GM12878 (cell line): ENCODE measurements around the gene SIGMAR1. TPM values are rescaled to one million over a fixed set of nuclear protein-coding genes. Genes with fewer than 3 reads are reported as not detected.

ENCODE experiments used
- ATAC-seq: fragments of 200-7000 bp; cut with Tn5 transposase; 3 replicates; pipeline ENCODE4 v1.9.1; 2020; ENCODE audit warnings: mild to moderate bottlenecking, moderate library complexity
- BruUV-seq: library from RNA; stranded (reverse); fragments of 400-500 nt; replicated peaks from 2 replicates; lab custom pipeline; 2021; lab: Mats Ljungman, UMichigan
- CTCF ChIA-PET: fragments of 300-600 bp; sonication (Branson Sonifier 250); formaldehyde crosslinking; extraction: SDS; loops from one replicate; lab custom pipeline; 2021; ENCODE audit warnings: inconsistent platforms; lab: Yijun Ruan, JAX
- POLR2A ChIA-PET: fragments of 350-600 bp; formaldehyde crosslinking; extraction: SDS; loops from one replicate; lab custom pipeline; 2021; ENCODE audit warnings: inconsistent platforms; lab: Charles Lee
- RAD21 ChIA-PET: fragments of 300-600 bp; sonication (Branson Sonifier 250); formaldehyde crosslinking; loops from one replicate; lab custom pipeline; 2023; ENCODE audit warnings: antibody characterized with exemption; ENCODE audit not compliant: unreplicated experiment; lab: Charles Lee
- SMC1A ChIA-PET: fragments of 300-600 bp; sonication (Branson Sonifier 250); formaldehyde crosslinking; loops from one replicate; lab custom pipeline; 2023; ENCODE audit not compliant: unreplicated experiment, uncharacterized antibody; lab: Charles Lee
- DNase-seq: peaks from one replicate; pipeline ENCODE4 v3.0.0-alpha.2; 2011; ENCODE audit warnings: low read depth, low spot score
- FAIRE-seq: peaks from 3 replicates; lab custom pipeline; 2011; peaks lifted over from hg19 to GRCh38; lab: Jason Lieb, UNC
- H2AFZ ChIP-seq: 2 replicates; pipeline ENCODE4 v1.6.0; 2011; ENCODE audit warnings: low read depth, low read length, control low read depth; ENCODE audit not compliant: control insufficient read depth
- H3K27ac ChIP-seq: 2 replicates; pipeline ENCODE4 v1.5.1; 2011; ENCODE audit warnings: control low read depth; ENCODE audit not compliant: control insufficient read depth, insufficient read depth
- H3K27me3 ChIP-seq, 2 experiments: replicated peaks in 1 of 2; 2 replicates each; pipeline versions ENCODE4 v1.6.0 to v1.6.1; 2011; ENCODE audit warnings: low read length in 1 of 2; ENCODE audit not compliant: control insufficient read depth in 2 of 2, insufficient read depth in 2 of 2
- H3K36me3 ChIP-seq, 2 experiments: 2 replicates each; pipeline ENCODE4 v1.5.1; 2011; ENCODE audit warnings: low read length in 1 of 2; ENCODE audit not compliant: control insufficient read depth in 2 of 2, insufficient read depth in 2 of 2
- H3K4me1 ChIP-seq: 2 replicates; pipeline ENCODE4 v1.6.1; 2011; ENCODE audit warnings: mild to moderate bottlenecking, low read length, moderate library complexity, mixed read lengths; ENCODE audit not compliant: control insufficient read depth, insufficient read depth
- H3K4me2 ChIP-seq: 2 replicates; pipeline ENCODE4 v1.6.0; 2011; ENCODE audit warnings: control low read depth; ENCODE audit not compliant: control insufficient read depth, insufficient read depth
- H3K4me3 ChIP-seq: fragments of 200-600 bp; sonication (generic); 2 replicates; pipeline ENCODE4 v1.5.1; 2016
- H3K79me2 ChIP-seq: 2 replicates; pipeline ENCODE4 v1.6.0; 2011; ENCODE audit warnings: low read length; ENCODE audit not compliant: control insufficient read depth, insufficient read depth
- H3K9ac ChIP-seq: 2 replicates; pipeline ENCODE4 v1.8.0; 2011; ENCODE audit warnings: low read length, control low read depth, mixed read lengths; ENCODE audit not compliant: control insufficient read depth, insufficient read depth
- H3K9me3 ChIP-seq: replicated peaks from 3 replicates; pipeline ENCODE4 v1.5.1; 2011; ENCODE audit warnings: mild to moderate bottlenecking, low read length; ENCODE audit not compliant: control insufficient read depth, insufficient read depth
- H4K20me1 ChIP-seq: 2 replicates; pipeline ENCODE4 v1.6.0; 2011; ENCODE audit not compliant: control insufficient read depth, insufficient read depth
- BCL3 ChIP-seq: IDR thresholded peaks from 2 replicates; pipeline ENCODE4 v1.6.1; 2011; ENCODE audit warnings: borderline replicate concordance, low read depth, mild to moderate bottlenecking, moderate library complexity, low read length; ENCODE audit not compliant: insufficient read depth, poor library complexity, severe bottlenecking
- E2F8 ChIP-seq: fragments of 450-650 bp; IDR thresholded peaks from 2 replicates; pipeline ENCODE4 v1.6.1; 2018; ENCODE audit warnings: mild to moderate bottlenecking, low read depth, moderate library complexity; ENCODE audit not compliant: partially characterized antibody
- ELK1 ChIP-seq: IDR thresholded peaks from 2 replicates; pipeline ENCODE4 v1.6.1; 2012; ENCODE audit warnings: low read depth, low read length, improper control_type of control experiment
- FOXK2 ChIP-seq: fragments of 450-650 bp; IDR thresholded peaks from 2 replicates; pipeline ENCODE4 v1.6.1; 2017; ENCODE audit warnings: mild to moderate bottlenecking, moderate library complexity
- FOXM1 ChIP-seq: IDR thresholded peaks from 2 replicates; pipeline ENCODE4 v1.6.1; 2012; ENCODE audit warnings: low read depth, mild to moderate bottlenecking, inconsistent platforms, low read length, moderate library complexity
- NFYB ChIP-seq: IDR thresholded peaks from 2 replicates; pipeline ENCODE4 v1.6.1; 2011; ENCODE audit warnings: low read depth, mild to moderate bottlenecking, low read length, improper control_type of control experiment, moderate library complexity; ENCODE audit not compliant: insufficient read depth
- PRDM15 ChIP-seq: fragments of 450-650 bp; formaldehyde crosslinking; IDR thresholded peaks from 2 replicates; pipeline ENCODE4 v1.4.0; 2020; ENCODE audit warnings: mild to moderate bottlenecking, moderate library complexity
- RUNX3 ChIP-seq: IDR thresholded peaks from 2 replicates; pipeline ENCODE4 v1.6.1; 2012; ENCODE audit warnings: low read length, inconsistent platforms
- YBX1 ChIP-seq: fragments of 450-650 bp; IDR thresholded peaks from 2 replicates; pipeline ENCODE4 v1.6.1; 2016; ENCODE audit warnings: antibody characterized with exemption
- in situ Hi-C: fragments of 300-500 bp; cut with MboI; formaldehyde crosslinking; loops from 9 replicates; pipeline ENCODE4 v1.14.3; 2018; ENCODE audit warnings: mixed read lengths
- intact Hi-C: fragments of 100-400 bp; cut with micrococcal nuclease; formaldehyde crosslinking; loops from one replicate; pipeline ENCODE4 v1.14.2; 2022; ENCODE audit not compliant: unreplicated experiment
- polyA plus RNA-seq, 11 experiments: library from polyadenylated mRNA; depleted of rRNA in 4 of 11; unstranded in 6 of 11; stranded (reverse) in 5 of 11; fragments of >200 nt; fragmentation: Nextera tagmentation in 4 of 11; fragmentation: Illumina TruSeq in 1 of 11; extraction: Ambion mirVana in 4 of 11; extraction: Trizol in 1 of 11; gene quantifications; 1 replicate in 1 of 11; 2 replicates in 10 of 11; pipeline versions ENCODE4 v1.2.1 to v1.2.3, GENCODE V29; 2011 to 2016; ENCODE audit warnings: inconsistent platforms in 2 of 11, missing spikeins in 2 of 11, low read depth in 1 of 11
- total RNA-seq, 4 experiments: library from RNA; depleted of rRNA in 3 of 4; stranded (reverse); fragments of >200 nt in 3 of 4; fragmentation: Illumina TruSeq in 1 of 4; extraction: Trizol in 1 of 4; gene quantifications; 2 replicates each; pipeline versions ENCODE4 v1.2.1 to v1.2.3, GENCODE V29; 2013 to 2021

Gene SIGMAR1
- total and polyA plus RNA-seq, 10 of the 15 experiments (the other 5 are each of a cell fraction or from before 2014, with no cell fraction given): 7.1 to 133 (median 69.5) TPM

- no peak for TF ChIP-seq YBX1
Measured at GRCh38 chr9:34646211-34647083, 8.9 kb upstream of the SIGMAR1 start, which contains the start of gene GALT (continued).

- SMC1A ChIA-PET: interaction anchor here (0.6 to 1.6 kb wide), 4 partner anchors 10 to 1009 kb away, joined by 3 to 4 read pairs (median 4); no protein-coding TSS in a partner anchor
- no peak overlapping the region for H3K4me3 ChIP-seq
- H3K79me2 ChIP-seq: peaks cover 17% of the 10 kb centered on the region
- RAD21 ChIA-PET: no interaction called here
- no peaks in the 10 kb centered on the region for H3K9me3 ChIP-seq
- H3K4me1 ChIP-seq: peaks cover 14% of the 10 kb centered on the region
- H4K20me1 ChIP-seq: no peaks in the 10 kb centered on the region; the same call in 1 of the 2 replicates
- no peaks in the 10 kb centered on the region for H3K27me3 ChIP-seq
- peaks cover 2 to 7% of the 10 kb centered on the region in 2 experiments; a peak in 3 of 4 replicates for H3K36me3 ChIP-seq
- H2AFZ ChIP-seq: no peak overlapping the region
- CTCF ChIA-PET: interaction anchor here (1.2 to 5.9 kb wide), 2 partner anchors 9 to 11 kb away, joined by 3 to 103 read pairs; partner anchors contain the start of gene SIGMAR1
- no TSS peak for BruUV-seq
- POLR2A ChIA-PET: interaction anchor here (0.8 kb wide), 1 partner anchor 9 kb away, joined by 4 read pairs; no protein-coding TSS in a partner anchor
- no peak overlapping the region for H3K27ac ChIP-seq
- FAIRE-seq (no peak), ATAC-seq (no peak), DNase-seq (no peak)
- H3K4me2 ChIP-seq: no peak overlapping the region
- intact Hi-C loops: no loop called here
- no peak overlapping the region for H3K9ac ChIP-seq
- in situ Hi-C loops: loop anchor here (5.0 kb wide), 1 partner anchor 53 kb away; no protein-coding TSS in a partner anchor
- TF ChIP-seq FOXM1: no peak
- TF ChIP-seq PRDM15 (CRISPR knock-in tag): no peak
- TF ChIP-seq BCL3: no peak
- no peak for TF ChIP-seq NFYB
- TF ChIP-seq ELK1: no peak
- no peak for TF ChIP-seq E2F8
- no peak for TF ChIP-seq RUNX3
- TF ChIP-seq FOXK2: no peak
Measured at GRCh38 chr9:34644766-34645314, 7.3 kb upstream of the SIGMAR1 start.
